ENCODE data around the gene SCN5A.

SCN5A gene

DNA sequence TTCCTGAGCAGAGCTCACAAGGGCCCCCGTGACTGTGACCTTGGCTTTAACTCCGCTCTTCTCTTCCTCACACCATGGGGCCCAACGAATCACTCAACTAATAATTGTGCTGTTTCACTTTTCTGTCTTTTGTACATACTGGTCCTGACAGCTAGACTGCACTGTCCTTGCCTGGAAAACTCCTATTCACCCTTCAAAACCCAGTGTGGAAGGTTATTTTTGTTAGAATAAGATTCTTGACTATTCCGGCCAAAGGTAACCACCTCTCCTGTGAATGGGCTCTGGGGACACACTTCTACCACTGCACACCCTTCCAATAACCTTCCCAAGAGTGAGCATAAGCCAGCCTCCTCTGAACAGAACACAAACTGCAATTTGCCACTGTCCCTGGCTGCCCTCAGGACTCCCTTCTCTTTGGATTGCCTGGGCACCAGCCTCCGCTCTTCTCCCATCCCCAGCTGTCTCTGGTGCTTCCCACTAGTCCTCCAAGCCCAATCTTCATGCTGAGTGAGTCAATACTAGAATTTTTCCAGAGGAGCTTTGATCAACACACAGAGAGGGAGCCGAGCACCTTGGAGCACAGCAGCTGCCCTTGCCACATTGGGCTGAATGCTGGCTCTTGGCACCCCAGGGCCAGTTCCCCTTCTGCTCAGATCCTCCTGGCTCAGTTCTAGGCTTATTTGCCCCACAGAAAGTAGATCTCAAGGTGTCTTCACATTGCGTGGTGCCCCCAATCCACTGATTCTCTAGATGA, 2.1 kb downstream of the SCN5A start:
- no peak for DNase-seq (ENCODE audit: low read depth in 2 of 2)

DNA sequence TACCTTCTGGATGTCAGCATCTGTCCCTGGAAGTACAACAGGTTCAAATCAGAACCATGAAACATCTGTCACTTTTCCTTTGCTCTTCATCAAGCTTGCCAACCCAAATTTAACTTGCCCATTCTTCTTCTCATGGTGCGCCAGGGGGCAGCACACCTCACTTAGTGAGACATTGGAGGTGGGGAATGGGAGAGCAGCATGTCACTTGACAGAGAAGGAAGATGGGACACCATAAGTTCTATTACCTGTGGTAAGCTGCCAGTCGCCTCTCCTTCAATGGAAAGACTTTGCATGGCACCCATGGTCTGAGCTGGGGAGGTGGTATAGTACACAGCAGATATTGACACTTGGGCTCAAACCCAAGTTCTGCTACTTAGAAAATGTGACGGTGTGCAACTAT, 2.9 kb downstream of the SCN5A start:
- DNase-seq (ENCODE audit: low read depth in 2 of 2), result no peak

DNA sequence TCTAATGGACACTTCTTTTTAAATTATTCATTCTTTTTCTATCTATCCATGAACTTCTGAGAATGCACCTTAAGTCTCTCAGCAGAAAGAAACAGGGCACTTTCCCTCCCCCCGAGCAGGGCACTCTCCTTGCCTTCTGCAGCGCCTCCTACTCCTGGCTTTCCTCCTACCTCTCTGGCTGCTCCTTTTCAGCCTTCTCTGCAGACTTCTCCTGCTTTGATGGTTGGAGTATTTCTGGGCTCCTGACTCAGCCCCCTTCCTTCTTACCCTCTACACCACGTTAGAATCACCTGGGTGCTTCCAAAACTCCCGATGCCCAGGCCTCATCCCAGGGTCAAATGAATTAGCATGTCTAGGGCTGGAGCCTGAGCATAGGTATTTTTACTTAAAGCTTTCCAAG, 3.4 kb downstream of the SCN5A start:
- no peak for DNase-seq (ENCODE audit: low read depth in 2 of 2)

DNA sequence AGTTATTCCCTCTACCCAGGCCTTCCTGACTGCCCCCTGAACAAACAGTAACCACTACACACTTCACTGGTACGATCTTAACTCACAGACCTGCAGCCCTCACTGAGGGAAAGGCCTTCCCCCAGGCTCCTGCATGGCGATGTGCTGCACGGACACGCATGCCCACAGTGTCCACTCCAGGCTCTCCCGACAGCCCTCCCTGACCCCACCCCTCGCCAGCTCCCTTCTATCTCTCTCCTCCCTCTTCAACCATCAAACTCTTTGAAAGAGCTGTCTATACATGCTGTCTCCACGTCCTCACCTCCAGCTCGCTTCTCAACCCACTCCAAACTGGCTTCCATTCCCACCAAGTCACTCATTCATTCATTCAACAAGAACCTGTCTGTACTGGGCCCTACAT, 3.9 kb downstream of the SCN5A start:
- DNase-seq (ENCODE audit: low read depth in 2 of 2), result no peak

DNA sequence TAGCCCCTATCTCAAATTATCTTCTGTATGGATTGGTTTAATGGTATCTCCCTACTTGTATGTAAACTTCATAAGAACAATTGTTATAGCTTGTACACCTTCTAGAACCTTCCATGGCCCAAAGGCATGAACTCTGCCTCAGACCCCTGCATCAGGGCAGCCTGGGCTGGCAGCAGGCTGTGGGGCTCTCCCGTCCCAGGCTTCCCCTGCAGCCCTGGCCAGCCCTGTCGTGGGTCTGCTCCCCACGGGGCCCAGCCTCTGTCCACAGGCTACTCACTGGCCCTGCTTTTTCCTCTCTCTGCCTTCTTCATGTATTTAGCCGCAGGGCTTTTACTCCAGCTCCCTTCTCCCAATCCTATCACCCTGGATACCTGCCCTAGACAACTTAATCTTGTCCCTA, 4.4 kb downstream of the SCN5A start:
- DNase-seq (ENCODE audit: low read depth in 2 of 2), result no peak

DNA sequence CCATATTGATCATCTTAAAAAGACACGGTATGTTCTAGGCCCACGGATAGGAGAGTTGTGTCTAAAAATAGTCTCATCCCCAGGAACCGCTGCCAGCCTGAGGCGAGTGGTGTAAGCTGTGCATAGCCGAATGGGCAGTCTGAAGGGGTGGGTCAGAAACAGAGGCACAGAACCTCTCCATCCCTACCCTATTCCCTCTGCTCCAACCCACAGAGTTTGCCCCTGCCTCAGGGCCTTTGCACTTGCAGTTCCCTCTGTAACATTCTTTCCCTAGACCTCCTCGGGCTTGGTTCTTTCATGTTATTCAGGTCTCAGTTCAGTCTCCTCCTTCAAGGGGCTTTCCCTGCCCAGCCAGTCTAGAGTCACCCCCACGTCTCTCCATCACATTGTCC, 4.8 kb downstream of the SCN5A start:
- no peak for DNase-seq (ENCODE audit: low read depth in 2 of 2)

DNA sequence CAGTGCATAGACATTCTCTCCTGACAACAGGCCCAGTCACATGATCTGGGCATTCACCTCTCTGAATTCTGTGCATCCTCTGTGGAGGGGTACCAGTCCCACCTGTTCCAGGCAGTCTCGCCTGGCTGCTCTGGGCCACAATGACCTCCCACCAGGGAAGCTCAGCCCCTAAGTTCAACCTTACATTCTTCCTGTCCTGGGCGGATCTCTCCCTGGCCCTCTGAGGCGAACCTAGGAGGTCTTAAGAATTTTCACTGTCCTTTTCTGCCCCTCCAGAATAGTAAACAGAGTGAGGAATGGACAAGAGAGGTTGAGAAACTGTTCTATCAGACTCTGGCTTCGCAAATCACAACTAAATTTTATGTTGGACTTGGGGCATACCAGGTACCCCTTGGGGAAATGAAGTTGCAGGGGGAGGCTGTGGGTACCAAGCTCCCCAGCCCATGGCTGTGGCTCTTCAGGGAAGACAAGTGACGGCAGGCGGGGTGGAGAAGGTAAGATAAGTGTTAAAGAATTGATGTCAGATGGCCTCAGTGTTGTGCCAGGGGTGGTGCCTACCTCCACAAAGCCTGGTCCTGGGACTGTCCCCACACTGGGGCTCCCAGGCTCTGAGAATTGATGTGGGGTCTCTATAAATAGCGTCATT, 5.3 kb downstream of the SCN5A start:
- no peak for DNase-seq (ENCODE audit: low read depth in 2 of 2)

DNA sequence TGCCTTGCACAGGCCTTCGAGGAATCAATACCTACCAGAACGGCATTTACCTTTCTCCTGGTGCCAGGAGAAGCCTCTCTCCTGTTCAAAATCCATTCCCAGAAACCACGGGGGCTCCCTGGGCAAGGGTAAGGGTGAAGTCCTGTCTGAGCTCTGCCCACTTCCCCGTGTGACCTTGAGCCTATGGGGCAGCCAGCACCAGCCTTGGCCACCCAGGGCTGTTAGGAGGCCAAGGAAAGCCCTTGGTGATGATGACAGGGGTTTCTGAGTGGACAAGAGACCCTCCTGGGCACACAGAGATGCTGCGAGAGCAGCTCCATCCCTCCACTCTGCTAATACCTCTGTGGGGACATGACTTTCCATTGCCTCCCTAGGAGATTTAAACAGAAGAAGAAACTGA, 5.9 kb downstream of the SCN5A start:
- DNase-seq (ENCODE audit: low read depth in 2 of 2), result no peak

DNA sequence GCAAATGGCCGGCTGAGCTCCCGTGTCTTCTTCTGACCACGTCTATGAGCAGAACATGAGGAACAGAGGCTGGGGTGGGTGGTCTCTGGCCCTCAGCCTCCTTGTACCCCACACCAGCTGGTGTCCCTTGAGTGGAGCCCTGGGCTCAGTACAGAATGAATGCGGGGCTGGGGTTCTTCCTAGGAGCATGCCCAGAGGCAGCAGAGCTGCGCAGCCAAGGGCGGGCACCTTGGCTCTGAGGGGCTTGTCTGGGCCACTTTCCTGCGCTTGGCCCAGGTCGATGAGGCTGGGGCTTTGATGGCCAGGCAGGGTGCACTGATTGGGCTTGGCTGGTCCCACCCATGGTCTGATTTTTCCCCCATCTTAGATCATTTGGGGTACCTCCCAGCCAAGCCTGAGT, 6.4 kb downstream of the SCN5A start:
- no peak for DNase-seq (ENCODE audit: low read depth in 2 of 2)

DNA sequence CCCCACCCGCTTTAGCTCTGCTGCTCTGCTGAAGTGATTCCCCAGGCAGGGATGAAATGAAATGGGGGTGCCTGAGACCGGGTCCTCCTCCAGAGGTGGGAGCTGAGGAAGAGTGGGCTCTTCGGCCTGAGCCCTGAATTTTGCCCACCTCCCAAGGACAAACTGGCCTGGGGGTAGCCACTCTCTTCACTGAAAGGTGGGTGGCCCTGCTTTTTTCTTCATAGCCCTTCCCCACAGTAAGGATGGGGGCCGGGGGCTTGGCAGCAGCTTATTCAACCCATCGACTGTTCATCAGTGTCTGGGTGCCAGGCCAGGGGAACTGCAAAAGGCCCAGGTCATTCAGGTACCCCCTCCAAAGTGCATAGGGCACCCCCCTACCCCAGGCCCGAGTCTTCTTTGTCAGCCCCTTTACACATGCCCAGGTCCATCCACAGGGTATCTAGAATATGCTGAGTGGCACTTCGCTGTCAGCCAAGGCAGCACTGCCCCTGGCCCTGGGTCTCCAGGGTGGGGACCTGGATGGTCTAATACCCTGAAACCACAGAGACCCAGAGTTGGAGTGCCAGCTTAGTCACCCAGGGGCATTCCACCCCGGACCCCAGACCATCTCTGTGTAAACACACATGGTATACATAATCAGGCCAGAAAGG, 7.9 kb downstream of the SCN5A start:
- no peak for DNase-seq (ENCODE audit: low read depth in 2 of 2)

DNA sequence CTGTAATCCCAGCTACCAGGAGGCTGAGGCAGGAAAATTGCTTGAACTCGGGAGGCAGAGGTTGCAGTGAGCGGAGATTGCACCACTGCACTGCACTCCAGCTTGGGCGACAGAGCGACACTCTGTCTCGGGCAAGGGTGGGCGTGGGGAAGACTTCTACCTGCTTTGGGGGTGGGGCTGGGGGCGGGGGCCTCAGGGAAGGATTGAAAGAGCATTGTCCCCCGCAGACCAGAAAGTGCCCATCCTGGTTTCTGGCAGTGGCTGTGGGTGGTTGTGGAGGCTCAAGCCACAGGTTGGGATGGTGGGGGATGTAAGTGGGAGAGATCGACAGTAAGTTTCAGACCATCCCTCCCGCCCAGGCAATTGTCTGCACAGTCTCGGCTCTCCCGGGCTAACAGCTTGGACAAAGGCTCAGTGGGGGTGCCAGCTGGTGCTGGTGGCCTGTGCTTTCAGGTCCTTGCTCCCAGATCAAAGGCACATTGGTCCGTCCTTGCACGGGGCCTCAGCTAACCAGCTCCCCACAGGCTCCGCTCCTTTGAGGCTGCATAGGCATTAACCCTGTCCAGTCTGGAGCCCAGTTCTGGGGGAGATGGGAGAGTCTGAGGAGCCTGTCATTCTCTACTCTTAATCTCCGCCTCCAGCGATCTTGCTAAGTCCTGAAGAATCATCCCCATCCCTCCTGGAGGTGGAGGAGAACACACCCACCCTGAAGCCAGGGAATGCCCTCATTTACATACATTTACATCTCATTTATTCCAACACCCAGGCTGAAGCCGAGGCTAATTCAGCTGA, 8.6 kb downstream of the SCN5A start:
- DNase-seq (ENCODE audit: low read depth in 2 of 2), result no peak

DNA sequence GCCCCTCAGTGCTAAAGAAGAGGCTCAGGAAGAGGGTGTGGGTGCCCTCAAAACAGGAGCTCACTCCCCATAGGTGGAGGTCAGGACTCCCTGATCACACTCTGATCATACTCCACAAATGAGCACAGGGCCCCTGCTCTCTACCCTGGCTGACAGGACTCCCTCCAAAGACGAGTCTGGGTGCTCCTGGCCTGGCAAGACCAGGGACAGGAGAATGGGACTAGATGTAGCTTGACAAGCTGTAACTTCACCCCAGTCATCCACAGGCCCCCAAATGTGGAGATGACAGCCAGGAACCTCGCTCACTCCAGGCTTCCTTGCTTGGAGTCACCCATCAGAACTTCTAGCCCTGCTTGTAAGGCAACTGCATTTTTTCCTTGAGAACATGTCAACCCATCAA, 11.1 kb downstream of the SCN5A start:
- DNase-seq (ENCODE audit: low read depth in 2 of 2), result no peak

DNA sequence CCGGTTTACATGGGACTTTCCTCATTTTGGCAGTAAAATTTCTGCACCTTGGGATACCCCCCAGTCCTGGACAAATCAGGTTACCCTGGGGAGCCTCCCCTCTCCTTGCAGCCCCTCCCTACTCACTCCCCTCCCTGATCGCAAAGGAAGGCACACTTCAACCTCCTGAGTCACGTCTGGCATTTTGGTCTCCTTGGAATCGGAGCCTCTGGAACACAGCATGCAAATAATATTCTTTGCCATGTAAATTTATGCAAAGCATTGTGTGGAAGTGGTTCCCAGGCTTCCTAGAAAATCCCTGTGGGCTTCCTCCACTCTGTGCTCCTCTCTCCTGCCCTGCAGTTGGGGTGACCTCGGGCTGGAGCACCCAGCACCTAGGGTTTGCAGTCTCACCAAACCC, 11.6 kb downstream of the SCN5A start:
- DNase-seq (ENCODE audit: low read depth in 2 of 2), result no peak

DNA sequence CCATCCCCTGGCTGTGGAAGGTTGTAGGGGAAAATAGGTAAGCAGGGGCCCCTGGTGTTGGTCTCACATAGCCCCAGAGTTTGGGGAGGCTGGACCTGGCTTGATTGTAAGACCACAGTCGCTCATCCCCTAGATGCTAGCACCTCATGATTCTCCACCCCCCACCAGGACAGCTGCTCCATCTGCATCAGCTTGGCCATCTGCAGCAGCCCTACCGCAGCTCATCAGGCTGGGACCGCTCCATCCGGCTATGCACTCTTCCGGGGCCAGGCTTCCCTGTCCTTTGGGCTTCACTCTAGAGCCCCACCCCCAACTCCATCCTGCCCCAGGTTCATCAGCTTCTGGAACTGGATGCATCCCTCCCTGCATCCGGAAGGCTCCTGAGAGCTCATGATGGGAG, 12.6 kb downstream of the SCN5A start:
- DNase-seq (ENCODE audit: low read depth in 2 of 2), result no peak

DNA sequence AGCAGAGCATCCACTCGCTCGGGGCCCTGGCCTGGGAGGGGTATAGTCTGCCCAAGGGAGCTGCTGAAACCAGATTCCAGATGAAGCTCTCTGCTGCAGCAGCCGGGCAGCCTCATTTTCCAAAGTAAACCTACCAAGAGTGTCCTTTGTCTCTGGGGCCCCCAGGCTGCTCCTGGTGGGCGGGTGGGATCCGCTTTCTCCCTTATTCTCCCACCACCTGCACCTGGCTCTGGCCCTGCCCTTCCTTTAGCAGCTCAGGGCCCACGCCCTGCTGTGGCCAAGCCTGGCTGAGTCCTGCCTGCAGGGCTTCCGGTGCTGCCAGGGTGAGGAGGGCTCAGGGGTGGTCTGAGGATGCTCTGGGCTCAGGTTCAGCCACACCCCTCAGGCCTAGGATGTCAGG, 13.0 kb downstream of the SCN5A start:
- DNase-seq (ENCODE audit: low read depth in 2 of 2), result no peak

DNA sequence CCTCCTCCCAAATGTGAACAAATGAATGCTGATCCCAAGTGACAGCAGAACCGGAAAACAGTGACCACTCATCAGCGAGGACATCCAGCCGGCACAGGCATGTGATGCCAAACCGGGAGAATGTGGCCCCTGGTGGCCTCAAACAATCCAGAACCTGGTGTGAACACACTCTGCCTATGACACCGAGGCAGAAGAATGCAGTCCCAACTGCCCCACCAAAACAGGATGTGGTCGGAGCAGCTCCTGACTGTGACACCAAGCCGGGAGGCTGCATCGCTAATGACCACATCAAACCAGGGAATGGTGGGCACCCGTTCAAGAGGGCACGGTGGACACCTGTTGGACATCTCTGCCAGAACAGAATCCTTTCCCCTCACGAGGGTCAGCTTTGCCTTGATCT, 15.4 kb downstream of the SCN5A start:
- no peak for DNase-seq (ENCODE audit: low read depth in 2 of 2)

DNA sequence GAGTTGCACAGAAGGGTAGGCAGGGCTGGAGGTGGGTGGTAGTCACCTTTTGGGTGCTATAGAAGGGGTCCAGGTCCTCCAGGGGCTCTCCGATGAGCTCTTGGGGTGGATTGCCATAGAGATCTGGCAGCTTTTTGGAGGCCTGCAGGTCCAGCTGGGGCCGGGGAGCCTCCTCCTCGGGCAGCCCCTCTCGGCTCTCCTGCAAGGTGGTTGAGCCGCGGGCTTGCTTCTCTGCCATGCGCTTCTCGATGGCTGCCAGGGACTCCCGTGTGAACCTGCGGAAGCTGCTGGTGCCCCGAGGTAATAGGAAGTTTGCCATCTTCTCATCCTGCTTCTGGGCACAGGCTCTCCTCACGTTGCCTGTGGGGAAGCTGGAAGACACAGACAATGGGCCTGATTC, 16.5 kb downstream of the SCN5A start:
- no peak for DNase-seq (ENCODE audit: low read depth in 2 of 2)

DNA sequence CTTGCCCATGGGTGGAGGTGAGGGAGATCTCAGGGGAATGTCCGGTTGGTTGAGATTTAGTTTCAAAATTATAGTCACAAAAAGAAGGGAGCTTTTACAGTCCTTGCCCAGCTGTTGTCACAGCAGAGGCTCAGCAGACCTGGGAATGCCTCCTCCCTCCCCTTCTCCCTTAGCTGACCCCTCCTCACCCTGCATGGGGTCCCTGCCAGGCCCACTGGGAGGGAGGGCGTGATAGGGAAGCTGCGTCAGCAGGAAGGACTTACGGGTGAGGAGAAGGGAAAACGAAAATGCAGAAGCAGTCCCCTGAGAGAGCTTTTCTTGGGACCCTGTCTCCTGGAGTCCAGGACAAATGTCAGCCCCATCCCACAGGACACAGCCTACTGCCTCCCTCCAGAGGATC, 18.9 kb downstream of the SCN5A start:
- DNase-seq (ENCODE audit: low read depth in 2 of 2), result no peak

DNA sequence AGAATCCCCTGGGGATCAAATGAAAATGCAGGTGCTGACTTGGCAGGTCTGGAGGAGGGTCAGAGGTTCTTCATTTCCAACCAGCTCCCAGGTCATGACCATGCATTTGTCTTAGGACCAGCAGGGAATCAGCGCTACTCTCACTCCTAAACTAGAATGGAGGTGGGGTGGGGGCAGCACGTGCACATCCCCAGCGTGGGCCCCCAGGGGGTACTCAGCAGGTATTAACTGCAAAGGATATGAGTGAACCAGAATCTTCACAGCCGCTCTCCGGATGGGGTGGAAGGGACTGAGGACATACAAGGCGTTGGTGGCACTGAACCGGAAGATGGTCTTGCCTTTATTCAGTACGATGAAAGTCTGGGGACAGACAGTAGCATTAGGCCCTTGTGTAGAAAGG, 19.4 kb downstream of the SCN5A start:
- no peak for DNase-seq (ENCODE audit: low read depth in 2 of 2)

DNA sequence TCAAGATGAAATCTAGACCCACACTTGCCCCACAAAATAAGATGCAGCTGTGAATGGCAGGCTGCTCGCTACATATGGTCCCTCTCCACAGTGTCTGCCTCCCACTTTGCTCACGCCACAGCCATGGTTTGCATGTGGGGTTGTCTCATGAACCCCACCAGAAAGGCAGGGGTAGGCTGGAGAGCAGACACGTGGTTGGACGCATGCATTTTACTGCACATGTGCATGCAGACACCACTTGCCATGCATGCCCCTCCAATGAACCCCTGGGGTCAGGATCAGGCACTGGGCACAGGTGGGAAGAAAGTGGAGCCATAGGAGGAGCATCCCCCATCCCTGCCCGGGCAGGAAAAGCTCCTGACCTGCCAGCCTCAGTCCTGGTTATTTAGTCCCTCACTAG, 20.7 kb downstream of the SCN5A start:
- DNase-seq (ENCODE audit: low read depth in 2 of 2), result no peak

DNA sequence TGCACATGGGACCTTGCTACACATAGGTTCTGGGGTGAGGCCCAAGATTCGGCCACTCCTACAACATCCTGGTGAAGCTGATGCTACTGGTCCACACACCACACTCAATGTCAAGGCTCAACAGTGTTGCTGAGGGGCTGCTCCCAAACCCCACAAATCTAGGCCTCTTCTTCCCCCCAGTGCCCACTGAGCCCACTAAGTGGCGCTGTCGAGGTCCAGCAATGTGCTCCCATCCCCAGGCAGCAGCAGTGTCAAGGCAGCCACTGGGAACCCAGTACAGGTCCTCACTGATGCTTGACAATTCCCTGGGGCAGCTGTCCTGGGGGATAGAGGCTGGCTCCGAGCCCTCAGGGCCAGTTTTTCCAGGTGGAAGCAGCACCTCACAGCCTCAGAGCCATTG, 21.5 kb downstream of the SCN5A start:
- DNase-seq (ENCODE audit: low read depth in 2 of 2), result no peak

DNA sequence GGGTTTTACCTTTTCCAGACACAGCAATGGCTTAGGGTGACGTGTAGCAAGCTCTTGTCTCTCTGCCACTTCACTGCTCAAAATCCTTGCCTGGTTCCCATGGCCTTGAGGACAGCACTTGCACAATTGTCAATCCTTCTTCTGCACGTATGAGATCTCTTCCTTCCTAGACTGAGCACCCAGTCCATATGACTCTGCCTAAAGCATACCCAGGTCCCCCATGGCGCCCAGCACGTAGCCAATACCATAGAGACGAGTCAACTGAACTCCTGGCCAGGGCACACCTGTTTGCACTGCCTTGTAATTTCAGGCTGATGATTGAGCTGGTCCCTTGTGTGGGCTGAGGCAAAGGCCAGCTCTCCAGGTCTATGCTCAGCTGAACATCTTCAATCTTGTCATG, 23.3 kb downstream of the SCN5A start:
- no peak for DNase-seq (ENCODE audit: low read depth in 2 of 2)

DNA sequence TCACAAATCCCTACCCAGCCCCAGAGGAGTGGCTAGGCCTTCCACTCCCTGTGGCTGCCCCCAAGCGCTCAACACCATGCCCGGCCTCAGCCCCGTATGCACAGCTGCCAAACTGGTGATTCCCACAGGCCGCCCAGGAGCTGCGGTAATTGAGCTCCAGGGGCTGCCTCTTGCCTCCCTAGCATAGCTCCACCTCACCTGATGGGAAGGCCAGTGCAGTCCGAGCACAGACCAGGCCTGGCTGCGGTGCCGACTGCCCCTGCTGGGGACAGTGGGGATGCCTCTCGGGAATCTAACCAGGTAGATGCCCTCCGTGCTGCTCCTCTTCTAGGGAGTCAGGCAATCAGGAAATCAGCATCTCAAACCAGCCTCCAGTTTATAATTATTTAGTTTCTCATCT, 25.9 kb downstream of the SCN5A start:
- no peak for DNase-seq (ENCODE audit: low read depth in 2 of 2)
